NCI-H146 (cell line): Measurements from ENCODE around the gene PROX1.

Experiments used
- DNase-seq: peaks from one replicate; lab custom pipeline; 2025; lab: John Stamatoyannopoulos, UW

The PROX1 gene

DNA sequence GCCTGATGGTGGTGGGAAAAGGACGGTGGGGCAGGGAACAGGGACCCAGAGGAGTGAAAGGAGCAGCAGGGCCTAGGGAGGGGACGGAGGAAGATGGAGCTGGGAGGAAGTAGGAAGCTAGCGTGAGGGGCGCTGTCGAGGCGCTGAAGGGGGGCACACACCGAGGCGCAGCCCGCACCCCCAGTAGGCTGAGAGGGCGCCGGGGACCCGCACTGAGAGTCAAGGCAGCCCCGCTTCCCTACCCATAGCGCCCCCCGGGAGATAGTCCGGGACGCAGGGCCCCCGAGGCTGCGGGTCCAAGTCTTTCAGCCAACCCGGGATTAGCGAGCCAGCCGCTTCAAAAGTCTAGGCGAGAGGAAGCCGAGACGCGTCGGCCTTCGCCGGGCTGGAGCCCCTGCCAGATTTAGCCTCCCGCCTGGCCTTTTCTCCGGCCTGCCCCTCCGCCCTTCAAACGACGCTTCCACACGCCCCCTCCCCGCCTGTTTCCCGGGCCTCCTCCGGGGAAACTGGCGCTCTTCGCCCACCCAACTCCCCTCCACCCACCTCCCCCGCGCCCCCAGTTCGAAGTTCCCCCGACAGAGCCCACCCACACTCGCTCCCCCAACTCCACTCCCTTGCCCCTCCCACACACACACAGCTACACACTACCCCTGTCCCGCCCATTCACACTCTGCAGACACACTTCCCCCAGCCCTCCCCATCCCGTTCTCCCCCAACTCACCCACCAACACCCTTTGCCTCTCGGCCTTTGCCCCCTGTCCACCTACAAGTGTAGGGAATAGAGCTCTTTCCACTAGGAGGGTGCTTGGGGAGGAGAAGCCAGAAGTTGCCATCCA, 7.8 kb upstream of the PROX1 start:
- no peak for DNase-seq

DNA sequence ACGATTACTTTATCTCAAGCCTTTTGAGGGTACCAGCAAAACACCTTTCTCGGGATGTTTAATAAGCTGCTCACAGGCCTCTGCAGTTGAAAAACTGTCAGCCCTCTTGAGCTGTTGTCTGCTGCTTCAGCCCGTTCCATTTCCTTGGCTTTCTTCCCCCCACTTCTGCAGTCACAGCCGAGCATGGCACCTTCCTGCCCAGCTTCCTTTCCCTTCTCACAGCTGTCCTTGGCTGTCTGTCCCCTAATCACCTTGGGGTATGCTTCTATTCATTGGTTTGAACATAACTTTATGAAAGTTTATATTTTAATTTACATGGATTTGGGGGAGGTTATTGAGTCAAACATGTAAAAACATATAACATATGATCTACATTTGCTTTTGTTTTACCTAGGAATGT, 6.9 kb upstream of the PROX1 start:
- DNase-seq: no peak

DNA sequence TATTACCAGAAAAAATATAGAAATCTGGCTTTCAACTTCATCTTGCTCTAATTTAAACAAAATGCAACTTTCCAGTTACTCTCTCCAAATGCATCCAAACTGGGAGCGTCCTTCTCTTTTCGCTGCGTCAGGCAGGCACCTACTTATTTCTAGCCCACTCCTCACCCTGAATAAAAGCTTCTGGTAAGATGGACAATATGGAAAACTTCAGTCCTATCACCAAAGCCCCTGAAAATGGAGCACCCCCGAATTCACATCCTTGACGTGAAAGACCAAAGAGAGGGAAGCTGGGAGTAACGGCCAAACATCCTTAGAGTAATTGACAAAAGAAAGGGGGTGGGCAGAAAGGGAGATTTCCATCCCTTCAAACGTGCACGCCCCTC, 5.5 kb upstream of the PROX1 start:
- DNase-seq: no peak

DNA sequence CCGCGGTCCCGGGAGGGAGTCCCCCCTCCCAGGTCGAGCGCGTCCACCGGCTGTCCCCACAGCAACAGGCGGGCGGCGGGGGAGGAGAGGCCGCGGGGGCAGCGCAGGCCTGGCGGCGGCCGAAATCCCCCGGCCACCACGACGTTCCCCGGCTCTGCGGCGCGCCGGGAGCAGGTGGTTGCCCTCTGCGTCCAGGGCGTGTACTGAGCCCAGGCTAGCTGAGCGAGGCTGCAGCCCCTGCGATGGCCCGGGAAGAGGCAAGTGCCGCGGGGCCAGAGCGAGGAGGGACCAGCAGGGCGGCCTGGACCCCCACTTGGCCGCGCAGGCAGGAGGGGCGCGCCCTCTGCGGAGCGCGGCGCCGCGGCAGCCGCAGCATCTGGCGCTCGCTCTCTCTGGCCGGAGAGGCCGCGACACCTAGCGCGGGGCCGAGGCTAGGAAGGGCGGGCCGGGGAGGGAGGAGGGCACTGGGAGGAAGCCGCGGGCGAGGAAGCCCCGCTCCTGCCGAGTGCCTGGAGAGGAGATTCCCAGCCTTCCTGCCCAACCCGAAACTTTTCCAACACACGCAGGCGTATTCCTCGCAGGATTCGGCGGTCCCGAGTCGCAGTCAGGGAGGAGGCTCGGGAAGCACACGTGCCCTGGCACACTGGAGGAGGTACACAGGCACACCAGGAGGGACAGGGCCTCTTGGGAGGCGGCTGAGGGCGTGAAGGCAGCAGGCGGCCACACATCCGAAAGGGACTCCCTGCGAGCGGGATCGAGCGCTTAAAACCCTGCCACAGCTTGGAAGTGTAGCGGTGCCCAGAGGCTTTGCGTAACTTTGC, 4.9 kb upstream of the PROX1 start:
- peak; percentile 82 for DNase-seq

DNA sequence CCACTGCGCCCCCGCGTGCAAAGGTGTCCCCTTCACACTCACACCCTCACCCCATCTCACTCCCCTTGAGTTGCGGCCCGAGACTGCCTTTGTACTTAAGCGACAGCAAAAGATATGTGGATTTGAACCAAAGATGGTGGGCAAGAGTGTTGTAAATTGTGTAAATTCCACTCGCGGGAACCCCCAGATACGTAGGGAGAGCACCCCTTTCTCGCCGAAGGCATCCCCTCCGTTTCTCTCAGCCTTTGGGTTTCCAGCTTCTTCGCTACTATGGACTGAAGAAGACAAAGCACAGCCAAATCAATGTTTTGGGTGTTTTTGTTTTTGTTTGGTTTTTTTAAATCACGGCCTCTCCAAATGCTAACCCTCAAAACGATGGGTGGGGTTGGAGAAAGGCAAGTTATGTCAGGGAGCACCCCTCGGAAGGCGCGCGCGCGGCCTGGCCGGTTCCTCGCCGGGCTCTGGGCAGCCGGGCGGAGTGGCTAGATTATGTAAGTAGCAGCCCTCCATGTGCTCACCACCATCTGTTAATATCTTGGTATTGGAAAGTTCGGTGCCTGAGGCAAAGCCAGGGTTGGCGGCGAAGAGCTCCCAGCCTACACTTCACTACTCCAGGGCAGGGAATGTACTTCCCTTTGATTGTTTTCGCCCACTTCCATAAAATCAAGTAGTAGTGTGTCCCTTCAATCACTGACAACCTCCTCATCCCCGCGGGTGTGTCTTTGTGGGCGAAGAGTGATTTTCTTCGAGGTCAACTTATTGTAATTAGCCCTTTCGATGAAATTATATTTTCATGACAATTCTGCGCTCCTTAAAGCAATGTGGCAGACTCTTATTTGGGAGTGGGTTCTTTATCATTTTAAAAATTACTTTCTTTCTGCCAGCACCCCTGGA, 4.0 kb upstream of the PROX1 start:
- DNase-seq: peak; percentile 55

DNA sequence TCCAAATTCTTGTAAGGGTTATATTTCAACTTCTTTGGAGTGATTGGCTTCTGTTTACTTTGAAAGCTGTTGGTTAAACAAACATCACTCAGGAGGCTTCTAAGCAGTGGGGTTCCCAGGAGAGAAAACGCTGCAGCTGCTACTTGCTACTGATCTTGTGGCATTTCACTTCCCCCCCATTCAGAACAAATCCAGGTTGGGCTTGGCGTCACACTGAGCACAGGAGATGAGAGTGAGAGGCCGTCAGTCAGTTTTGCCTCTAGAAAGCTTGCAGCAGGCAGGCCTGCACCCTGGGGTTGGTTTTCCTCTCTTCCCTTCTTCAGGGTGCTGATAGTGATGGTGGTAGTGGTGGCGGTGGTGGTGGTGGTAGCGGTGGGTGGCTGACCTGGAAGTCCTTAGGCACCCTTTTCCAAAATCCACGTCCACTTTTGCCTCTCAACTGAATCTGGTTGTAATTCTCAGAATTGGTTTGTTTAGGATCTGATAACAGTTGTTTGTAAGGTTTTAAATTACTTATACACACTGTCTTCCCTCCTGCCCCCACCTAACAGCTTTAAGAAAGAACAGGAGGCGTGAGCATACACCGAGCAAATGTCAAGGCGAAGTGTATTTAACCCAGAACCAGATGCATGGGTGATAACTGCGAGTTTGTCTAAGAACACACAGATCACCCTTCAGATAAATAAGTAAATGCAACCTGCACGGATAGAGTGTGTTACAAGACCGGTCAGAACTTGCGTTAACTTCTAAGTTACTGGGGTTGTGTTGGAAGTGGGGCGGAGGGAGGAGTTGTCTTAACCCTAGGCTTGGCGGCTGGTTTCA, 3.2 kb upstream of the PROX1 start:
- DNase-seq: peak; percentile 84

DNA sequence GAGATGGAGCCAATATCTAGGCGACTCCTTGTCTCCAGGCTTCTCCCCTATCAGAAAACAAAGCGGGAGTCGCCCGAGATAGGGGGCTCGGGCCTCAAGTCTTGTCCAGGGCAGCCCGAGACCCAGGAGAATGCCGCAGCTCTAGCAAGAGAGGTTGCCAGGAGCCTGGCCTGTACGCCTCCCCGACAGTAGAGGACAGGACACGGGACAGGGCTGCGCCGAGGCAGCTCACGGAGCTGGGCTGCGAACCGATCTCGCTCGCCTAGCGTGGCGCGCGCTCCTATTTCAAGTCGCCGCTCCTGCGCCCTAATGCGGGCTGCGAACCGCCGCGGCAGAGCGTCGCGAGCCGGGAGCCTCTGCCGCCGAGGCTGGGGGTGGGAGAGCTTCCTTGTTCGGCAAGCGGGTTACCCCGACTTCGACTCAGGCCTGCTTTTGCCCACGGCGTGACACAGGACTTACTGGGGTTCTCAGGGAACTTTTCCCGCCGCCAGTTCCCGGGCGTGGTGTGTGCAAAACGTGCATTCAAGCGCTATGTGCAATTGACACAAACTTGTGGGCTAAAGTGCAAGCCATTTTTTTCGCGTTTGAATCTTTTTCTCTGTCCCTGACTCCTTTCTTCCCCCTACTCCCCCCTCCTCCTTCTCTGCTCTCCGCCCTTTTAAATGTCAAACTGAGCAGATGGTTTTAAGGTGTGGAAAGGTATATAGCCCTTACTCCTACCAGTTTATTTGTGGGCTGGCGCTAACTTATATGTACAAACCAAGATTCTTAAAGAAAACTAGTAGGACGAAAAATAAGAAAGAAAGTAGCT, 2.4 kb upstream of the PROX1 start:
- DNase-seq: no peak

DNA sequence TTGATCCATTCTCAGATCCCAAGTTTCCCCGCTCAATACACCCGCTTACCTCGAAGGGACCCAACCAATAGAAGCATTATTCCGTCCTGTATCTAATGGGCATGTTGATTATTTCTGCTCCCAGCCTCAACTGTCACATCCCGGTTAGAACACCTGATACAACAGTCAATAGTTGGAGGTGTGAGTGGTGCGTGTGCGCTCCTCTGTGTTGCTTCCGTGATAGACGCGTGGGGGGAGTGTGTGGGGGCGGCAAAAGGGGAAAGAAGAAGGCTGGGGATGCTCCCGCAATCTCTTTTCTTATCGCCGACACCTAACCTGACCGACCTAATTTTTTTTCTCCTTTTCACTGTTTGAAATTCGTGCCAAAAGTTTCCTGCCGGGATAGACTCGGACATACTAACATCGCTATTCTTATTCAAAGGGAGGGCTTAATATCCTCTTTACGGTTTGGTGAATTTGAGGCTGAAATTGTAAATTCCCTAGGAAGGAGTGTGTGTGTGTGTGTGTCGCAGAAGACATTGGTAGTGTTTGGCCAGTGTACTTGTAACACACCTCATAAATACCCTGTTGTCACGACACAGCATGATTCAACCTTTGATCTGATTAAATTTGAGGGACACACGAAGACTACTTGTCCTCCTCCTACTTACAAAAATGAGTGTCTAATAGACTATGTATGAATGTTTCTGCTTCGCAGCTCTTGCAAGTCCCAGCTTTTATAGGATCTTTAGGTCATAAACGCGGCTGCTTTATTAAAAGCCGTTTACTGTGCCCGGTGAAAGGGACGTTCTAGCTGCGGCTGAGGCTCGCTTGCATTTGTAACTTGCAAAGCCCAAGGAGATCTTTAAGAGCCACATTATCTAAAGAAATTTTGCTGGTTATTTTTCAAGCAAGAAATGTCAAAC, 1.5 kb upstream of the PROX1 start:
- no peak for DNase-seq

DNA sequence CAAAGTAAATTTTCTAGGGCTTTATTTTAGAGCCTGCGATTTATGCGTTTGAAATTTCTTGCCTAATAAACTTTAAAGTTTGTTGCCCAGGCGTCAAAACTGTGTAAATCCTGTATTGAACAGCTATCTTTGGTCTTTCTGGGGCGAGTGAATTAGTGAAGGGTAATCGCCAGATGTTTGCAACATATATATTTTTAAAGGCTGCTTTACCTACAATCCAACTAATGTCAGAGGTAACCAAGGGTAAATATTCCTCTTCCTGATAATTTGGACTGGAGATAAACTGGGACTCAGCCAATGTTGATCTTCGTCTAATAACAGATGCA, 885 bp upstream of the PROX1 start:
- DNase-seq: no peak

DNA sequence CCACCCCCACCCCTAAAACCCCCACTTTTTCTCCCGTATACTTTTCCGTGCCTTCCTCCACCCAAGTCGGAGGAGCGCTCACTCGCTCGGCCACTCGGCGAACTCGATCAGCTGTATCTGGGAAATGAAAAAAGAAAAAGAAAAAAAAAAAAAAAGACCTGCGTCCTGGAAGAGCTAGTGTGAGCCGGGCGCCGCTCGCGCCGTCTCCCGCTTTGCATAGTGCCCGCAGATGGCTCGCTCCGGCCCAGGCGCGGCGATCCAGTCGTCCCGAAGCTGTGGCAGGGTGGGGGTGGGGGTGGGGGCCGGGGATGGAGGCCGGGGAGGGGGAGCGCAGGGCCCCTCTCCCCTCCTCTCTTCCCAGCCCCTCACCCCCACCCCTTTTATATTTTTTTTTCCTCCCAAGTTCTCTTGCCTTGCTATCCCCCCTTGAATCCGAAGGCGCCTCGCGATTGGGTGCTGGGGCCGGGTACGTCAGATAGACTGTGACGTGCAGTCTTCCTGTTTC, 299 bp upstream of the PROX1 start:
- peak; percentile 90 for DNase-seq

DNA sequence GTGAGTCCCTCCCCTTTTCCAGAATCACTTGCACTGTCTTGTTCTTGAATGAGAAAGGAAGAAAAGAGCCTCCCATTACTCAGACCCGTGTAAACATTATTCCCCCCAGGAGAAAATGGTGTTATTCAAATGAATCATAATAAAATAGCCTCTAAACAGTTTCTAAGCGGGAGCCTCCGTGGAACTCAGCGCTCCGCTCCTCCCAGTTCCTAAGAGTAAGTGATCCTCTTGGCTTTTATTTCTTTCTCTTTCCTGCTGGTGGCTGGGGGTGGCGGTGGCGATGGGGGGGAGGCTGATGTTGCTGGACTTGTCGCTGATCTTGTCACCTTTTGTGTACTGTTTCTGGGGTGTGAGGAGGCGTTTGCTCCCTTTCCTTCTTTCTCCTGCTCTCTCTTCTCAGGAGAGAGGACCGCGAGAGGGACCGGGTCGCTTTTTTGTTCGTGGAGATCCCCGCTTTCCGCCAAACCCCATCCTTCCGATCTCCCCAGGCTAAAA, 781 bp downstream of the PROX1 start:
- DNase-seq: peak; percentile 72

DNA sequence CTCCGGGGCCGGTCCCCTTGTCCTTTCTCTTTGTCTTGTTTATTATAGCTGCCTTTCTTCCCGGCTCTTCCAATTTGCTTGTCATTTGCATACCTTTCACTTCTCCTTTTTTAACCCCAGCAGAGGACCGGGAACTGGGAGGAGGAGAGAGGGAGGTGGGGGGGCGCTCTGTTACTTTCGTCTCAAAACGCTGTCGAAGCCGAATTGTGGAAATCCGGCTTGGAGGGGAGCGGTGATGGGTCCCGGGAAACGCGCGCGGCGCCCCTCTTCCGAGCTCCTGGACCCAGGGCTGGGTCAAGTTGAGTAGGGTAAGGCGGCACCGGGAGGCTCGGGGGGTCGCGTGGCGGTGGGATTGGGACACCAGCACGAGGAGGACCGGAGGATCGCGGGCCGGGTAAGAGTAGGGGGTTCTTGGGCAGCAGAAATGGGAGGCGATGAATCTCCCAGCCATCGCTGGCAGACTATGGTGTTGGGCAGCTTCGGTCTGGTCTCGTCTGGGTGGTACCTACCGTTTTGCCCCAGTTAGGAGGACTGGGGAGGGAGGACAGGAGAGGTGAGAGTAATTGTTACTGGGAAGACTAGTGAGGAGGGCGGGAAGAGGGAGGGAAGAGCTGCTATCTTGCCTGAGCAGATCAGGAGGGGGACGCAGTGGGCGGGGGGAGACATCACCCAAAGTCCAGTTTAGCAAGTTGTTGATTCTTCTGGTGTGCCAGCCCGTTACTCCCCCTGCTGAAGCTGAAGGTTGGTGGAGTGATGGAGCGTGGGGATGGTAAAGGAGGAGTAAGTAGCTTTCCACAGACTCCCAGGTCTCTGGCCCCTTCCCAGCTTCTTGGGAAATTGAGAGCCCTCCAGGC, 1.5 kb downstream of the PROX1 start:
- peak; percentile 81 for DNase-seq

DNA sequence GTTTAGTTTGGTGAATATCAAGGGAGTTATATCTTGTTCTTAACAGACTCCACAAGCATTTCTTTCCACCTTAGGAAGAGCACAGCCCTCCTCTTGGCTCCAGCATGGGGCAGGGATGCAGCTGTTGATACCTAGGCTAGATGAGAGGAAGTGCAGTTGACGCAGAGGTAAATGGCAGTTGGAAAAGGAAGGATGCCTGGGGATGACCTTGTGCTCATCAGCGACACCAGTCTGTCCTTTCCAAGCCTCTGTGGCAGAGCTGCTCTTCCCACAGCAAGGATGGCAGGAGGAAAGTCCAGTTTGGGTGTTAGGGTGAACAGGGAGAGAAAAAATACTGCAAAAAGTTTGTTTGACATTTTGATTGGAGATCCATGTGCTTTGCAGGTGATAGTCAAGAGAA, 6.2 kb downstream of the PROX1 start:
- peak; percentile 70 for DNase-seq

DNA sequence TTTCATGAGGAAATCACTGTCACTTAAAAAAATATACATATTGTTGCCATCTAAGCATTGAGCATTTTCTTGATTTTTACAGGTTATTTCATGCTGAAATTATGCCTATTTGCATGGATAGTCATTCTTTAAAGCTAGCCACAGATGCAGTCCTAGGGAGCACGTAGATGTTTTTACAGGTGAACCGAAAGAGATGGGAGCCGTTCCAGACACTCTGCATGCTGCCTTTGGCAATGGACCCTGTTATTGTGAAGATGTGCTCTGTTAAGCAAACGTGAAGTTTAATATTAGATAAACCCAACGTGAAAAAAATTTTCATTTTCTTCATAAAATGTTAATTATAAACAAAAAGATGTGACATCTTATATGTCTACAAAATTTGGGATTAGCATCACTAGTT, 7.1 kb downstream of the PROX1 start:
- DNase-seq: no peak

DNA sequence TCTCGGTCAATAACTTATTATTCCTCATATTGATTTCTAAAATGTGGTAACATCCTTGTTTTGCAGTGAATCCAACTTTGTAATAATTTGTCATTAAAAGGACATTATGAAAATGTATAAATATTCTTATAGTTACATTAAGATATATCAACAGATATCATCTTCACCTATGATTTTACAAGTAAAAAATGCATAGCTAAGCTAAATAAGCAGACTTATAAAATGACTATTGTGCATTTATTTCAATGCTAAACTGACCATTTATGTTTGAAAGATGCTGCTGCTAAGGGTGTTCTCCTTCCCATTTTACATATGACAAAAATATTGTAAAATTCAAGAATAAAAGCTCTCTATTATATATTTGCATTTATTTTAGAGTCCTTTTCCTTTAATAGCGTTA, 7.8 kb downstream of the PROX1 start:
- DNase-seq: no peak

DNA sequence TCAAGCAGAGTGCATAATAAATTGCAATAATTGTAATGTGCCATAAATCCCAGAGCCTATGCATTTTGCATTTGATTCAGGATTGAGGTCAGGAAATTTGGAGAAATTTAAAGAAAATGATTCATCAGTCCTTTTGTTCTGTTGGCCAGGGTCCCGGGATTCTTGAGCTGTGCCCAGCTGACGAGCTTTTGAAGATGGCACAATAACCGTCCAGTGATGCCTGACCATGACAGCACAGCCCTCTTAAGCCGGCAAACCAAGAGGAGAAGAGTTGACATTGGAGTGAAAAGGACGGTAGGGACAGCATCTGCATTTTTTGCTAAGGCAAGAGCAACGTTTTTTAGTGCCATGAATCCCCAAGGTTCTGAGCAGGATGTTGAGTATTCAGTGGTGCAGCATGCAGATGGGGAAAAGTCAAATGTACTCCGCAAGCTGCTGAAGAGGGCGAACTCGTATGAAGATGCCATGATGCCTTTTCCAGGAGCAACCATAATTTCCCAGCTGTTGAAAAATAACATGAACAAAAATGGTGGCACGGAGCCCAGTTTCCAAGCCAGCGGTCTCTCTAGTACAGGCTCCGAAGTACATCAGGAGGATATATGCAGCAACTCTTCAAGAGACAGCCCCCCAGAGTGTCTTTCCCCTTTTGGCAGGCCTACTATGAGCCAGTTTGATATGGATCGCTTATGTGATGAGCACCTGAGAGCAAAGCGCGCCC, 8.7 kb downstream of the PROX1 start:
- no peak for DNase-seq

DNA sequence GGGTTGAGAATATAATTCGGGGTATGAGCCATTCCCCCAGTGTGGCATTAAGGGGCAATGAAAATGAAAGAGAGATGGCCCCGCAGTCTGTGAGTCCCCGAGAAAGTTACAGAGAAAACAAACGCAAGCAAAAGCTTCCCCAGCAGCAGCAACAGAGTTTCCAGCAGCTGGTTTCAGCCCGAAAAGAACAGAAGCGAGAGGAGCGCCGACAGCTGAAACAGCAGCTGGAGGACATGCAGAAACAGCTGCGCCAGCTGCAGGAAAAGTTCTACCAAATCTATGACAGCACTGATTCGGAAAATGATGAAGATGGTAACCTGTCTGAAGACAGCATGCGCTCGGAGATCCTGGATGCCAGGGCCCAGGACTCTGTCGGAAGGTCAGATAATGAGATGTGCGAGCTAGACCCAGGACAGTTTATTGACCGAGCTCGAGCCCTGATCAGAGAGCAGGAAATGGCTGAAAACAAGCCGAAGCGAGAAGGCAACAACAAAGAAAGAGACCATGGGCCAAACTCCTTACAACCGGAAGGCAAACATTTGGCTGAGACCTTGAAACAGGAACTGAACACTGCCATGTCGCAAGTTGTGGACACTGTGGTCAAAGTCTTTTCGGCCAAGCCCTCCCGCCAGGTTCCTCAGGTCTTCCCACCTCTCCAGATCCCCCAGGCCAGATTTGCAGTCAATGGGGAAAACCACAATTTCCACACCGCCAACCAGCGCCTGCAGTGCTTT, 9.4 kb downstream of the PROX1 start:
- no peak for DNase-seq
